Transverse colon (tissue), 3 donors: ENCODE results near the gene NDRG3.

Experiments used
- CTCF ChIP-seq, 5 experiments: fragments of 200-600 bp in 3 of 5; fragments of 450-650 bp in 2 of 5; sonication (generic) in 3 of 5; IDR thresholded peaks; 1 replicate in 2 of 5; 2 replicates in 3 of 5; pipeline ENCODE4 v1.5.1; 2016 to 2017; ENCODE audit warnings: antibody characterized with exemption in 5 of 5, inconsistent platforms in 3 of 5, mild to moderate bottlenecking in 2 of 5, moderate library complexity in 1 of 5
- EP300 ChIP-seq: sonication (generic); formaldehyde crosslinking; IDR thresholded peaks from one replicate; pipeline ENCODE4 v1.6.1; 2017; ENCODE audit warnings: antibody characterized with exemption, low read depth

- TF ChIP-seq CTCF (IDR thresholded peaks at IDR 0.05) (no peak), EP300 (no peak)
Measured at GRCh38 chr20:36633285-36633772, 112.6 kb downstream of the NDRG3 start.
